ENCODE data around the gene FMO5.

DNA sequence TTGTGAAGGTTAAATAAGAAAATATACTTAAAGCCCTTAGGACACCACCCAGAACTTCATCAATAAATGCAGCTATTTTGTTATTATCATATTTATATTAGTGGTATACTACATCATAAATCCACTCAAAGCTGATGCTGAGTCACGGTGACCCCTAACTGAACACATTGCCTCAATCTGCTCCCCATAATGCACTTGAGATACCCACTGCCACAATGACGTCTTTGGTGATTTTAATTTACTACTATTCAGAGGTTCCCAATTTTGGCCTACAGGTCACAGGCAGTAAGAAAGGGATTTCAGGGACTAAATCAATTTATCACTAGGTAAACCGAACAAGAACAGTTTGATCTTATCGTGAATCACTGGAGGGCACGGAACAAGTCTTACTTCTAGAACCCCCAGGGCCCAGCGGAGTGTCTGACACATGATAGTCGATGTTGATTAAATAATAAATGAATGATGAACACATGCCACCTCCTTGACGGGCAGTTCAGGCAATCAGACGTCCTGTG lies 16.9 kb upstream of the FMO5 start:
- TF ChIP-seq, protein P1, sequence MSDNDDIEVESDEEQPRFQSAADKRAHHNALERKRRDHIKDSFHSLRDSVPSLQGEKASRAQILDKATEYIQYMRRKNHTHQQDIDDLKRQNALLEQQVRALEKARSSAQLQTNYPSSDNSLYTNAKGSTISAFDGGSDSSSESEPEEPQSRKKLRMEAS (IDR thresholded peaks at IDR 0.05) = no peak
- TF ChIP-seq EGR1 (IDR thresholded peaks at IDR 0.05; ENCODE audit: low read depth in 2 of 2) (no peak), CTCF (IDR thresholded peaks at IDR 0.05; ENCODE audit: low read depth, low read length, missing input control) (no peak)

All from liver (tissue), 3 donors.